ENCODE measurements around the gene MDFIC2.

- TF ChIP-seq CTCF (IDR thresholded peaks at IDR 0.05) (no peak), POLR2AphosphoS5 (IDR thresholded peaks at IDR 0.05) (no peak), EP300 (IDR thresholded peaks at IDR 0.05) (no peak), POLR2A (IDR thresholded peaks at IDR 0.05) (no peak)
These were observed 61.9 kb downstream of the MDFIC2 start for GRCh38 chr3:70250492-70250891.

Data from suprapubic skin (tissue), 4 donors.